ENCODE measurements around the gene CPNE7.
"Not testable (repeated sequence)": the region's sequence is repeated elsewhere in the genome, so short reads cannot be mapped to it uniquely, and the experiment has no call there.

Gene CPNE7

DNA sequence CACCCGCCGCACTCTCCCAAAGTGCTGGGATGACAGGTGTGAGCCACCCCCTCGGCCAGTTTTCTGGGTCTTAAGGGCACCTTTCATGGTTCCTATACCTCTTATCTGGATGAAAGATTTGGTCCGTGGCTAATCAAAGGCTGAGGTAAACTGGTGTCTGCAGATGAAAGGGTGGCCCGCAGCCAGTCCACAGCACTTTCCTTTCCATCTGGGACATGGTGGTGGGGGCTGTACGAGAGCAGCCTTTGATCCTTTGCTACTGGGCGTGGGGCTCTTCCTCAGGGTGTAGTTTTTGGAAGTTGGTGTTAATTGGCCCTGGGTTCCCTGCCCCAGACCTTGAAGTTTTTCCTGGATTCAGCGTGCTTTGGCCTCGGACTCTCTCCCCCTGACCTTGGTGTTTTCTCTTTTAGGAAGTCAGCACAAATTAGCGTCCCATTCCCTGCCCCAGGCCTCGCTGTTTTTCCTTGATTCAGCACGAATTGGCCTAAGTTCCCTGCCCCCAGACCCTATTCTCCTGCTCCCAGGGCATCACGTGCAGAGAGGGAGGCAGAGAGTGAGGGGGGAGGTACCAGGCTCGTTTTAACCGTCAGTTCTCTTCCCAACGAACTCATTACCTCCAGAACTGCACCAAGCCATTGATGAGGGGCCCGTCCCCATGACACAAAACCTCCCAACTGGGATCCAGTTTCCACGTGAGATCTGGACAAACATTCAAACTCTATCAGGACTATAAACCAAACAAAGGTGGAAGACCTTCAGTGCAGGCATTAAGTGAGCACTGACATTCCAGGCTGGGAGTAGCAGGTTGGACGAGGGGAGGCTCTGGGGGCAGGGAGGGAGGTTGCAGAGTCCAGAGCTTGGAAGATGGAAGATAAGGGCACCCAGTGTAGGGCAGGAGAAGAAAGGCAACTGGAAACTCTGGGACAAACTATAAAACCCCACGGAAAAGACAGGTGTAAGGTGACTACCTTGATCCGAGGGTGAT, 49.5 kb downstream of the CPNE7 start:
- DNase-seq (ENCODE audit: low read depth): no peak

DNA sequence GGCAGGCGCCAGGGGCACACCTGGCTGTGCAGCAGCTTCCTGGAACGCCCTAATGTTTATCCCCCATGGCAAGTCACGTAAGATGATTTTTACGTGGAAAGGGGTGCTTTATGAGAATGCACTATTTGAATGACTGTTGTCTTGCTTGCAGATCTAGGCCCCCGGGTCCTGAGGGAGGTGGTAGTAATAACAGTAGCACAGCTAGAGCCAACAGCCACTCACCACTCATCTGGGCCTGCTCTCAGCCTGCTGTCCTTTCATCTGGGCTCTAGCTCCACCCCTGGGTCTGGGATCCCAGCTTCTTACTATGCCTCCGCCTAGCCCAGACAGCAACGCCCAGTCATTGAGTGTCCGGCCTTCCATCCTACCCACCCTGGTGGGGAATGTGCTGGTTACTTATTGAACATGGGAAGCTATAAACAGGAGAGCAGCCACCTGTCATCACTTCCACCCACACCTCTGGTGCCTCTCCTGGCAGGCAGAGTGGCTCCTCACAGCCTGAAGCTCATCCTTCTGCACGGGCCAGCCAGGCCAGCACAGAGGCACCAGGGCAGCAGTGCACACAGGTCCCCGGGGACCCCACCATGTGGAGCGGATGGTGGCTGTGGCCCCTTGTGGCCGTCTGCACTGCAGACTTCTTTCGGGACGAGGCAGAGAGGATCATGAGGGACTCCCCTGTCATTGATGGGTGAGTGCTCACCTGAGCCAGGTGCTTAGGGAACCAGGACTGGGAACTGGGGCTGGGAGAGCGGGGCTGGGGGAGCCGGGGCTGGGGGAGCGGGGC, 54.5 kb downstream of the CPNE7 start:
- DNase-seq (ENCODE audit: low read depth): no peak

DNA sequence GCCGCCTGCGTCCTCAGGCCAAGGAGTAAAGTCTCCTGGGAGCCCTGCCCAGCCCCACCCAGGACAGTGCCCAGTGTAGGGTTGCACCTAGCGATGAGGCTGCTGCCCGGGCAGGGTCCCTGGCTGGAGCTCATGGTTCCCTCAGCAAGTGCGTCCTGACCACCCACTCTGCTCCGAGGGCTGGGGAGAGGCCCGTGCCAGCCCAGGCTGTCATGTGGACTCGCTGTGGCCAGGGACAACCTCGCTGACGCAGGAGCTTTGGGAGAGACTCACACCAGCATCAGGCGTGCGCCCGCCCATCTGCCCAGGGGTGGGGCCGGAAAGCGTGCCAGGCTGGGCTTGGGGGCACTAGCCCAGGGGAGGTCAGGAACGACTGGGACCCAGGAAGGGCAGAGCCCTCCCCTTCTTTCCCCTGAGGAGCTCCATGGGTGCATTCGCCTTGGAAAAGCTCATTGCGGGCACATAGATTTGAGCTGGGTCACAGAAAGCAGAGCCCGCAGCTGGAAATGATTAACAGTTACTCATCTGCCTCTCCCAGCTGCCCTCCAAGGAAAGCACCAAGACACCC, 57.6 kb downstream of the CPNE7 start:
- DNase-seq (ENCODE audit: low read depth): no peak

GRCh38 chr16:89634463-89635385, 59.2 kb downstream of the CPNE7 start:
- not testable (repeated sequence) for DNase-seq (ENCODE audit: low read depth)

DNA sequence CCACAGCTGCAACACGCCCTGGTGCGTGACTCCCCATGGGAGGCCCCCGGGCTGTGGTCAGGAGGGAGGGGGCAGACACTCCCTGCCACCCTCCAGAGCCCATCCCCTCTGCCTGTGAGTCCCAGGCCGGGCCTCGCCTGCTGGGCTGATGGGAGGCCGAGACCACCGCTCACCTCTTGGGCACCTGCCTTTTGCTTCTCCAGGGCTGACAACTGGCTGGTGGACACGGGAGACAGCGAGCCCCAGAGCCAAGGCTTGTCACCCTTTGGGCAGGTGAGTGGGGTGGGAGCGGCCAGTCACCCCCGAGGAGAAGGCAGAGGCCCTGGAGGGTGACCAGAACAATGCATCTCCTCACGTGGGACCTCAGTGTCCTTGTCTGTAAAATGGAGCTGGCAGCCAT, 61.1 kb downstream of the CPNE7 start:
- DNase-seq (ENCODE audit: low read depth): no peak

- no peak for DNase-seq (ENCODE audit: low read depth)
These were observed 61.8 kb downstream of the CPNE7 start for GRCh38 chr16:89637379-89637778.

DNA sequence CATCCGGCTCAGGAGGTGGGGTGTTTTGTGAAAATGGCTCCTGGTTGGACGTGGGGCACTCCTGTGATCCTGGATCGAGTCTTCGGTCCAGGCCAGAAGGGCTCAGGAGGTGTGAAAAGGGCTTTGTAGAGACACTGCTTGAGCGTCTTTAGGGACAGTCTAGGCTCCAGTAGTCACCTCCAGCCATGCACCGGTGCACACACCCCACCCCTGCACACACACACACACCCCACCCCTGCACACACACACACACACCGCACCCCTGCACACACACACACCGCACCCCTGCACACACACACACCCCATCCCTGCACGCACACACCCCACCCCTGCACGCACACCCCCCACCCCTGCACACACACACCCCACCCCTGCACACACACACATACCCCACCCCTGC, 62.9 kb downstream of the CPNE7 start:
- no peak for DNase-seq (ENCODE audit: low read depth)

DNA sequence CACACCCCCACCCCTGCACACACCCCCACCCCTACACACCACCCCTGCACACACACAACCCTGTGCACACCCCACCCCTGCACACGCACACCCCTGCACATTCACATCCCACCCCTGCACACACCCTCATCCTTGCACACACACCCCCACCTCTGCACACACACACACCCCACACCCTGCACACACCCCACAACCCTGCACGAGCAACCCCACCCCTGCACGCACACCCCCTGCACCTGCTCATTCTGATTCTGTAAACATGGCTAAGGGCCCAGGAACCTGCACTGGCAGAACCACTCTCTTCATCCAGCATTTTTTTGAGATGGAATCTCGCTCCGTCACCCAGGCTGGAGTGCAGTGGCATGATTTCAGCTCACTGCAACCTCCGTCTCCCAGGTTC, 63.8 kb downstream of the CPNE7 start:
- no peak for DNase-seq (ENCODE audit: low read depth)

DNA sequence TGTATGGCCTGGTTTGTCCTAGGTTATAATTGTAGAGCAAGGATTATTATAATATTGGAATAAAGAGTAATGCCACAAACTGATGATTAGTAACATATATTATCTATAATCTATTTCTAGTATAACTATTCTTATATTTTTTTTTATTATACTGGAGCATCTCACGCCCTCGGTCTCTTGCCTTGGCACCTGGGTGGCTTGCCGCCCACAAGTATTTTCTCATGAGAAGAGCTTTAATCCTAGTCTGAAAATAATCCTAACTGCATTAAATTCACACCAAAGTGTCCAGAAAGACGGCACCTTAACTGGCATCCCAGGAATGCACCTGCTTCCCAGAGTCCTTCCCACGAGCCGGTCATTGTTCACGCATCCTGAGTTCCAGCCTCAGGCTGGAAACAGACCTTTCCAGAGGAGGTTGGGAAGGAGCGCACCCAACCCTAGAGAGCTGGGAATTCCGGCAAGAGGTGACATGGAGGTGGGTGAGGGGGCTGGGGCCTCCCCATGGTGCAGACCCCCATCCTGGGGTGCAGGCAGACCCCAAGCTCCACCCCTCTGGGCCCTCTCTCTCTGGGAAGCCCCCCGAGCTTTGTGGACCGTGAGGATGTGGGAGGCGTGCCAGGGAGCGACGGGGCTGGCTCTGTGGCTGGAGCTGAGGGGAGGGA, 66.0 kb downstream of the CPNE7 start:
- DNase-seq (ENCODE audit: low read depth): no peak

- DNase-seq (ENCODE audit: low read depth): no peak
These were observed 67.0 kb downstream of the CPNE7 start for GRCh38 chr16:89642574-89642973.

DNA sequence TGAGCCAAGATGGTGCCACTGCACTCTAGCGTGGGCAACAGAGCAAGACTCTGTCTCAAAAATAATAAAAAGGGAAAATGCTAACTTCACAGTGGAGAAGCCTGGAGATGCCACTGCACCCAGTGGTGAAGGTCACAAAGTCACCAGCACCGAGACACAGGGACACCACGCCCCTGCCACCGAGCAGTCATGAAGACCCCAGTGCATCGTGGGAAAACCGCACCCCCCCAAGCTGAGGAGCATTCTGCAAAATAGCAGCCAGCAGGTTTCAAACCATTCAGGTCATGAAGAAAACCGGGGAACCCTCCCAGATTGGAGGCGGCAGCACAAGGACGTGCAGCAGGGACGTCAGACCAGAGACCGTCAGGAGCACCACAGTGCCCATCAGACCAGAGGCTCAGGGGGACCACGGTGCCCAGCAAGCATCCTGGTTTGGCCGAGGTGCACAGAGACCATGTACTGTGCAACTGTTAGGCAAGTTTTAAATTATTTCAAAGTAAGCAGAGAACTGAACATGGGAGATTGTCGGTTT, 68.3 kb downstream of the CPNE7 start:
- DNase-seq (ENCODE audit: low read depth): no peak

GRCh38 chr16:89645122-89645521, 69.6 kb downstream of the CPNE7 start:
- no peak for DNase-seq (ENCODE audit: low read depth)

DNA sequence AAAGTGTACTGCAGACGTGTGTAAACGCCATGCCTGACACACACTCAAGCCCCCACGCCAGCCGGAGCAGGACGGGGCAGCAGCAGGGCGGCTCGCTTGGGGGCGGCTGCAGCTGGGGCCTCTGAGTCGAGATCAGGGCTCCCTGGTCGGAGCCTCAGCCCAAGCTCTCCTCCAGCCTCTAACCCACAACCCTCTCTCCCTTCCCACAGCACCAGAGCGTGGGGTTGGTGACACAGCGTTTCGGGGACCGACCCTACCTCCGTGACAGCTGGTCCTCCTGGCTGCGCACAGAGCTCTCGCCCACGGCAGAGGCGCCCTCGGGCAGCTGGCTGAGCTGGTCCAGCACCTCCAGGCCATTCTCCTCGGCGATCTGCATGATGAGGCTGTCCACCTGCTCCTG, 70.7 kb downstream of the CPNE7 start:
- DNase-seq (ENCODE audit: low read depth): no peak
